Measurements from ENCODE around the gene NUDT3. TPM values are rescaled to one million over a fixed set of nuclear protein-coding genes. Genes with fewer than 3 reads are reported as not detected.
"Not testable (repeated sequence)": the region's sequence is repeated elsewhere in the genome, so short reads cannot be mapped to it uniquely, and the experiment has no call there.

NUDT3 gene
- polyA plus RNA-seq, 2 of the 4 experiments (the other 2 are of a cell fraction): 5.2 to 13.4 TPM

GRCh38 chr6:34377984-34378383 is 14.5 kb downstream of the NUDT3 start:
- no peak for FAIRE-seq
- WGBS (ENCODE audit: missing lambda C conversion rate): 93% methylated on average over 5 of the region's 5 CpGs
- CTCF ChIA-PET: interaction anchor here (1.1 to 1.3 kb wide), 2 partner anchors 9 to 28 kb away, joined by 3 read pairs; no protein-coding TSS in a partner anchor

GRCh38 chr6:34377571-34377970 is 14.9 kb downstream of the NUDT3 start:
- H3K9me3 ChIP-seq; H3K4me1 ChIP-seq; H3K4me2 ChIP-seq; POLR2A ChIA-PET; ATAC-seq; CTCF ChIA-PET; H3K27ac ChIP-seq; FAIRE-seq; H3K4me3 ChIP-seq; DNase-seq (ENCODE audit: low read depth in 1 of 2, low spot score in 1 of 2): not testable (repeated sequence)
- 91% methylated on average over 5 of the region's 5 CpGs for WGBS (ENCODE audit: missing lambda C conversion rate)

More at GRCh38 chr6:34377984-34378383, 14.5 kb downstream of the NUDT3 start:
- TF ChIP-seq GATA3 (IDR thresholded peaks at IDR 0.05; ENCODE audit: borderline replicate concordance): no peak
- TF ChIP-seq HES2 (IDR thresholded peaks at IDR 0.05): no peak
- no peak for TF ChIP-seq NFE2L2 (conservative IDR thresholded peaks at IDR 0.05; ENCODE audit: low read length)
- TF ChIP-seq ZC3H11A (IDR thresholded peaks at IDR 0.05): no peak
- no peak for TF ChIP-seq REST (IDR thresholded peaks at IDR 0.05)
- no peak for TF ChIP-seq POLR2A (IDR thresholded peaks at IDR 0.05; ENCODE audit: low read length)
- TF ChIP-seq HMGXB4 (CRISPR knock-in tag; IDR thresholded peaks at IDR 0.05; ENCODE audit: borderline replicate concordance): no peak
- no peak for TF ChIP-seq RCOR1 (IDR thresholded peaks at IDR 0.05; ENCODE audit: low read depth, low read length)
- no peak for TF ChIP-seq NPAS2 (CRISPR knock-in tag; IDR thresholded peaks at IDR 0.05; ENCODE audit: borderline replicate concordance)
- no peak for TF ChIP-seq MYC (IDR thresholded peaks at IDR 0.05; ENCODE audit: borderline replicate concordance, low read length)
- no peak for TF ChIP-seq BCL3 (IDR thresholded peaks at IDR 0.05)
- no peak for TF ChIP-seq HDAC2 (IDR thresholded peaks at IDR 0.05)
- TF ChIP-seq ELK1 (IDR thresholded peaks at IDR 0.05; ENCODE audit: low read depth, low read length): no peak
- TF ChIP-seq SREBF2 (IDR thresholded peaks at IDR 0.05): no peak
- TF ChIP-seq TP53 (CRISPR knock-in tag; IDR thresholded peaks at IDR 0.05): no peak
- no peak for TF ChIP-seq POLR2AphosphoS2 (conservative IDR thresholded peaks at IDR 0.05; ENCODE audit: low read length)
- TF ChIP-seq HOXB13 (CRISPR knock-in tag; IDR thresholded peaks at IDR 0.05; ENCODE audit: low read depth): no peak
- no peak for TF ChIP-seq KDM1A (IDR thresholded peaks at IDR 0.05; ENCODE audit: low read depth)
- ATAC-seq (no peak), DNase-seq (ENCODE audit: low read depth in 1 of 2, low spot score in 1 of 2) (no peak)
- H3K9me3 ChIP-seq: no peaks in the 10 kb centered on the region
- no peaks in the 10 kb centered on the region for H3K4me1 ChIP-seq
- POLR2A ChIA-PET: no interaction called here
- no peak overlapping the region for H3K4me3 ChIP-seq
- no peak overlapping the region for H3K27ac ChIP-seq
- no peak overlapping the region for H3K4me2 ChIP-seq

All from A549 (cell line).